ENCODE results near the gene SF3B2.
A peak's percentile ranks its signal among the peaks of the same experiment; 100 is the strongest.
"Not testable (repeated sequence)": the region's sequence is repeated elsewhere in the genome, so short reads cannot be mapped to it uniquely, and the experiment has no call there.

Gene SF3B2

DNA sequence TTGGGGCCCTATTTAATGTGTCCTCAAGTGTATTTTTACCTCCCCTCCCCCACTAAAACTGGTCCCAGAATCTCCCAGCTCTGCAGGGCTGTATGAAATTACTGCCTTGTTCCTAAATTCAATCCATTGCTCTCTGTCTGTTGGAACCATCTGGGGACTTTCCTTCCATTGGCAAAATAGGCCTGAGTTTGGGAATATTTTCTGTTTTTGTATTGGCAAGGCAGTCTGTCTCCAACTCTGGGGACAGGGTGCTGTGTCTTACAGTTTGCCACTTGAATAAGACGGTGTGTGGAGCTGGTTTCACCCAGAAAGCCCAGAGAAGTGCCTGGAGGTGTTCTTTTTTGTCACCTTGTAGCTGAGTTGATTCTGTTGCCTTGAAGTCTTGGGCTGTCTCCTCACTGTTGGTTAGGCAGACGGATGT lies 19.2 kb downstream of the SF3B2 start:
- no peak for DNase-seq

GRCh38 chr11:66072081-66072480 lies 19.9 kb downstream of the SF3B2 start:
- no peak for DNase-seq

DNA sequence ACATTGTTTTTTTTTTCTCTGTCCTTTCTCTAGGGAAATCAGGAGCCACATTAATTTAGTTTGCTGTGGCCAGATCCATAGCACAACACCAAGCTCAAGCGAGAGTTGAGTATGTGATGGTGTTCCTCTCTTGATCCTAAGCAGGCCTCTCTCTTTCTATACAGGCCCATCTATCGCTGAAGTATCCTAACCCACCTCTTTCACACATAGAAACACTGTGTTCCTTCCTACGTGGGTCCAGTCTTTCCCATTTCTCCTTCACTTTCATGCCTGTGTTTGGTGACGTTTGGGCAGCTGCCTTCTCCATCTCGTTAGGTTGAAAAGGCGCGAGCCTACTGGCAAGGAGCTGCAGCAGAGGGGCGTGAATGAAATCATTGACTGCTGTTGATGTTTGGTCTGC lies 20.4 kb downstream of the SF3B2 start:
- DNase-seq: no peak

DNA sequence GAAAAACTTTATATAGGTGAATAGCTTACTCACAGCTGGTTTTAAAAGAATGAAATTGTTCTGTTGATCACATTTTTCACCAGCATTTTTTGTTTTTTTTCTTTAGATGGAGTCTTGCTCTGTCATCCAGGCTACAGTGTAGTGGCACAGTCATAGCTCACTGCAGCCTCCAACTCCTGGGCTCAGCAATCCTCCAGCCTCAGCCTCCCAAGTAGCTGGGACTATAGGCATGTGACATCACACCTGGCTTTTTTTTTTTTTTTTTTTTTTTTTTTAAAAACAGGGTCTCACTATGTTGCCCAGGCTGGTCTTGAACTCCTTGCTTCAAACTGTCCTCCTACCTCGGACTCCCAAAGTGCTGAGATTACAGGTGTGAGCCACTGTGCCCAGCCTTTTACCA lies 21.5 kb downstream of the SF3B2 start:
- DNase-seq: no peak

- DNase-seq: no peak
Measured at GRCh38 chr11:66075273-66075672, 23.1 kb downstream of the SF3B2 start.

GRCh38 chr11:66076561-66076960 lies 24.4 kb downstream of the SF3B2 start:
- no peak for DNase-seq

- DNase-seq: no peak
Measured at GRCh38 chr11:66077927-66078326, 25.8 kb downstream of the SF3B2 start.

- not testable (repeated sequence) for DNase-seq
Measured at GRCh38 chr11:66078949-66079348, 26.8 kb downstream of the SF3B2 start.

DNA sequence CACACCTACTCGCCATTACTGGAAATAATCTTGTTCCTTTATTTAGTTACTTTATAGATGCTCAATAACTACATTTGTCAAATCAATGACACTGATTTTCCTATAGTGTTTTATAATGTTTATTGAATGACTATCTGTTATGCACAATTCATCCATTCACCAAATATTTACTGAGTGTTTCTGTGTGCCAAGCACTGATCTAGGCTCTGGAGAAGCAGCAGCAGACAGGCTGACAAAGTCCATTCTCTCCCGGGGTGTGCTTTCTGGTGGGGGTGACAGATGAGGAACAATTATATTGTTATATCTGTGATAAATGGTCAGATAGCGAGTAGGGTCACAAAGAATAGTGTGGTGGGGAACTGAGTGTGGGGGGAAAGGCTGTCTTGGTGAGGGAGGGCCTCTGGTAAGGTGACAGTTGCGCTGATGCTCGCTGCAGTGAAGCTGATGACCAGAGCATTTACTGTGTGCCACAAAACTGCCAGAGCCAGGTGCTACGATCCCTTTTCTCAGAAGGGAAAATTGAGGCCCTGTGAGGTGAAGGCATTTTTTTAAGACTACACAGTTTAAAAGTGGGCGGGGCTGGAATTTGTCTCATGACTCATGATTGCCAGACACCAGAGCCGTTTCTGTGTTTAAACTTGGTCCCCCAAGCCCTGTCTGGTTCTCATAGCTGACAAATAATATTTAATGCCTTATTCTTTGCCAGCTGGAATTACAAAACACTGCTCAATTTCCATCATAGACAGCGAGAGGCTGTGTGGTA lies 28.1 kb downstream of the SF3B2 start:
- no peak for DNase-seq

DNA sequence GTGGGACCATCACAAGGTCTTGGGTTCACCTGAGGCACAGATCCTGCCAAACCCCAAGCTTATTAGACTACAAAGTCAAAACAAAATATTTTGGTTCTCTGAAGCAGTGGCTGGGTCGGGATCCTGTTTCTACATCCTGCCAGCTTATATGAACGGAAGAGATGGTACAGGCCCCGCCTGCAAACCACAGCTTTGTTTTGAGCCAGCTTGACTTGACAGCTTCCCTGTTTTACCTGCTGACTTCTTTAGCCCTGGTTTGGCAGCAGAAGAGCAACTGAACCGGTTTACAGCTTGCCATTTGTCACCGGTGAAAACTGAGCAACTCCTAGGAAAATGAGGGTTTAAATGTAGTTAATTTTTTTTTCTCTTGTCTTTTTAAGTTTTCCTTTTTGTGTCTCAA lies 29.3 kb downstream of the SF3B2 start:
- peak in 11 of 58 donors; percentile 6 to 30 (median 13) for DNase-seq

DNA sequence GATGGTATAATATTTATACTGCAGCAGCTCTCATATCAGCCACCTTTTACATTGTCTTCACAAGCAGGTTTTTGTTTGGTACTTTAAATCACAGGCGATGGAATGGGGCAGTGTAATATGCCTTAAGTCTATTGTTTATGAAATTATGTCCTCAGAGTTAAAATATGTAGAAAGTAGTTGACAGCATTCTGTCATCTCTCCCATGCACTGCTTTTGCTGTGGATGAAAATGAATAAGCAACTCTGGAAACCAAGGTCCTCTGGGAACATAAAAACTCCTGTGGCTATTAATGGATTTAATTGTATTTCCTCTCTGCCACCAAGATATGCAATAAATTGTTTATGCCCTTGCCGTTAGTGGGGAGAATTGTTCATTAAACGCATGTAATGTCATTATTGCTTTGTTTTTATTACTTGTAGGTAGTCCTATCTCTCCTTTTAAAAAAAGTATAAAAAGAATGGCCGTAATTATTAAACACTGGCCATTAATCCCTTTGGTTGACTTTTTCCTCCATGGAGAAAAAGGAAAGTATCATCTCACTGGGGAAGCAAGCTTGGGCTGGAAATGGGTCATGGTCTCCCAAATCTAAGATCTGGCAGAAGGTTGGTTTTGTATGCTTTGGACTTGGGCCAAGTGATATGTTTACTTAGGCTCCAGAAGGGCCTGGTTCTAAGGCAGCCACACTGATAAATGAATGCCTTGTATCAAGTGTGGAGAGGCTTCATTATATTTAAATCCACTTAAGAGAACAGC lies 31.0 kb downstream of the SF3B2 start:
- DNase-seq: no peak

- no peak for DNase-seq
Measured at GRCh38 chr11:66083767-66084166, 31.6 kb downstream of the SF3B2 start.

DNA sequence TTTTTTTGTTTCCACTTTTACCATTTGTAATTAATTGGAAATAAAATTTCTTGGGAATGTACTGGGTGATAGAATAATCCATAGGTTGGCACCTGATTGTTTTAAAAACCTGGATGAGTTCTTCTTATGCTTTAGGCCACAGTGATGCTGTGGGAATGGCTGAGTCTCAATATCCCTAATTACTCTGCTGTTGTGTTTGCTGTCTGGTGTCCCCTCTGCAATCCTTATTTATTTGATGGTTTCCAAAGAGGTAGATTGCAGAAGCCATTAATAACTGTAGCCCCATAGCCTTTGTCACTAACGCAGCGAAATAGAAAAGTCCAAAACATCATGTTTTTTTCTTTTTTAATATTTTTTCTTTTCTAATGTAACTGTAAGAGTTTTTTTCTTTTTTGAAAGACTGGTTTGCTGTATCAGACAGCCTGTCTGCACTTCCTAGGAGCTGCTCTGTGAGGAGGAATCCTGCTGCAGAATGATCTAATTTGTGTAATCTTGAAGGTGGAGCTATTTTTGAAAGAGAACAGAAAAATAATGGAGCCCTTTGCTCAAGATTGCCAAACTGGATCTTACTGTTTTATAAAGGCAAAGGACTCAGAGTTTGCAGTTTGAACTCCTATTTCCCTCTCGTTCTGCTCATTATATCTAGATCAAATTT lies 32.8 kb downstream of the SF3B2 start:
- DNase-seq: peak in 1 of 58 donors; percentile 44

DNA sequence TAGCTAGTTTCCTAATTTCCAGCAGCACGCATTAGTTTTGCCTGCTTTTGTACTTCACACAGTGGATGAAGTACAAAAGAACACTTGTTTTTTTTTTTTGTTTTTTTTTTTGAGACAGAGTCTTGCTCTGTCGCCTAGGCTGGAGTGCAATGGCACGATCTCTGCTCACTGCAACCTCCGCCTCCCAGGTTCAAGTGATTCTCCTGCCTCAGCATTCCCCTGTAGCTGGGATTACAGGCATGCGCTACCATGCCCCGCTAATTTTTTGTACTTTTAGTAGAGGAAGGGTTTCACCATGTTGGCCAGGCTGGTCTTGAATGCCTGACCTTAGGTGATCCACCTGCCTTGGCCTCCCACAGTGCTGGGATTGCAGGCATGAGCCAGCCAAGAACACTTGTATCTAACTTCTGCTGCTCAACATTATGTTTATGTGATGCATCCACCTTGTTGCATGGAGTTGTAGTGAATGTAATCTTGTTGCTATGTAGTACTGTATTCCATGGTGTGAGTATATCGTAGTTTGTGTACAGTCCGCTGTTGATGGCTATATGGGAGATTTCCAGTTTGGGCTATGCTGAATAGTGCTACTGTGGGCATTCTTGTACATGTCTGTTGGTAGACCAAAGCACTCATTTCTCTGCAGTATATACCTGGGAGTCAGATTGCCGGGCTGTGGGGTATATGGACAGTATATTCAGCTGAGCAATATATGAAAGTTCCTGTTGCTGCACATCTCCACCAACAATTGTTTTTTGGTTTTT lies 35.2 kb downstream of the SF3B2 start:
- DNase-seq: no peak

GRCh38 chr11:66089067-66089466 lies 36.9 kb downstream of the SF3B2 start:
- no peak for DNase-seq

- DNase-seq: no peak
Measured at GRCh38 chr11:66090288-66090687, 38.1 kb downstream of the SF3B2 start.

GRCh38 chr11:66092125-66092524 lies 40.0 kb downstream of the SF3B2 start:
- not testable (repeated sequence) for DNase-seq

DNA sequence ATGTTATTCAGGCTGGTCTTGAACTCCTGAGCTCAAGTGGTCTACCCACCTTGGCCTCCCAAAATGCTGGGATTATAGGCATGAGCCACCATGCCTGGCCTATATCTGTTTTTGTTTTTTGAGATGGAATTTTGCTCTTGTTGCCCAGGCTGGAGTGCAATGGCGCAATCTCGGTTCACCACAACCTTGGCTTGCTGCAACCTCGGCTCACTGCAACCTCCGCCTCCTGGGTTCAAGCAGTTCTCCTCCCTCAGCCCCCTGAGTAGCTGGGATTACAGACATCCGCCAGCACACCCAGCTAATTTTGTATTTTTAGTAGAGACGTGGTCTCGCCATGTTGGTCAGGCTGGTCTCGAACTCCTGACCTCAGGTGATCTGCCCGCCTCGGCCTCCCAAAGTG lies 47.6 kb downstream of the SF3B2 start:
- not testable (repeated sequence) for DNase-seq

- peak in 51 of 58 donors; percentile 3 to 75 (median 35) for DNase-seq
Measured at GRCh38 chr11:66100272-66101065, 48.3 kb downstream of the SF3B2 start.

- no peak for DNase-seq
Measured at GRCh38 chr11:66101066-66101464, 48.9 kb downstream of the SF3B2 start.

All from anterior cingulate cortex (tissue), 58 donors.